ENCODE data around the gene PLD4. TPM values are rescaled to one million over a fixed set of nuclear protein-coding genes. Genes with fewer than 3 reads are reported as not detected.

The PLD4 gene
- polyA plus RNA-seq, 1 donor, result 11.1 TPM

Other genes starting within 250 kb of the PLD4 start
- 64.2 TPM for gene INF2, start 235.3 kb upstream of the PLD4 start, polyA plus RNA-seq
- gene ADSS1, start 200.7 kb upstream of the PLD4 start, polyA plus RNA-seq, result 6.3 TPM
- 86.4 TPM for gene SIVA1, start 171.7 kb upstream of the PLD4 start, polyA plus RNA-seq
- 97.5 TPM for gene AKT1, start 129.1 kb upstream of the PLD4 start, polyA plus RNA-seq
- 6.0 TPM for gene ZBTB42, start 123.8 kb upstream of the PLD4 start, polyA plus RNA-seq
- 30.3 TPM for gene CEP170B, start 59.6 kb upstream of the PLD4 start, polyA plus RNA-seq
- gene AHNAK2, start 53.5 kb downstream of the PLD4 start, polyA plus RNA-seq, result 3.3 TPM
- 7.0 TPM for gene CLBA1, start 60.9 kb downstream of the PLD4 start, polyA plus RNA-seq
- gene CDCA4, start 96.2 kb downstream of the PLD4 start, polyA plus RNA-seq, result 12.4 TPM
- gene GPR132, start 140.6 kb downstream of the PLD4 start, polyA plus RNA-seq, result 1.5 TPM
- gene JAG2, start 243.9 kb downstream of the PLD4 start, polyA plus RNA-seq, result 11.0 TPM